Esophagus muscularis mucosa (tissue), 4 donors: ENCODE results near the gene PRKCE. TPM values are rescaled to one million over a fixed set of nuclear protein-coding genes. Genes with fewer than 3 reads are reported as not detected.

Experiments used
- DNase-seq: peaks from one replicate; pipeline ENCODE4 v3.0.0-alpha.2; 2017; ENCODE audit errors: extremely low spot score
- H3K27ac ChIP-seq, 4 donors: fragments of 200-600 bp; sonication (generic); replicated peaks in 1 of 4; 1 replicate in 3 of 4; 2 replicates in 1 of 4; pipeline ENCODE4 v1.5.1; 2016 to 2019; ENCODE audit warnings: mild to moderate bottlenecking in 1 of 4
- H3K27me3 ChIP-seq, 4 donors: fragments of 200-600 bp; sonication (generic); one replicate each; pipeline versions ENCODE4 v1.5.1 to v1.6.0; 2016 to 2019
- H3K36me3 ChIP-seq, 4 donors: fragments of 200-600 bp; sonication (generic); one replicate each; pipeline ENCODE4 v1.5.1; 2016 to 2019
- H3K4me1 ChIP-seq, 4 donors: fragments of 200-600 bp; sonication (generic); one replicate each; pipeline ENCODE4 v1.5.1; 2016 to 2019
- H3K4me3 ChIP-seq, 4 donors: fragments of 200-600 bp; sonication (generic); 1 replicate in 2 of 4; 2 replicates in 2 of 4; pipeline ENCODE4 v1.5.1; 2016 to 2019; ENCODE audit warnings: mild to moderate bottlenecking in 4 of 4, moderate library complexity in 1 of 4
- H3K9me3 ChIP-seq, 4 donors: fragments of 200-600 bp; sonication (generic); 1 replicate in 3 of 4; 2 replicates in 1 of 4; pipeline ENCODE4 v1.5.1; 2016 to 2019
- EP300 ChIP-seq: sonication (generic); formaldehyde crosslinking; IDR thresholded peaks from one replicate; pipeline ENCODE4 v1.6.1; 2017; ENCODE audit warnings: antibody characterized with exemption
- POLR2A ChIP-seq: fragments of 450-650 bp; IDR thresholded peaks from one replicate; pipeline ENCODE4 v1.6.1; 2017; ENCODE audit warnings: antibody characterized with exemption, moderate library complexity, mild to moderate bottlenecking, low read depth
- POLR2AphosphoS5 ChIP-seq, 2 donors: sonication (generic); formaldehyde crosslinking; IDR thresholded peaks; one replicate each; pipeline ENCODE4 v1.6.1; 2017; ENCODE audit warnings: antibody characterized with exemption in 2 of 2
- WGBS: methylation state at CpG from one replicate; pipeline ENCODE4 v1.1.5; 2018; 5-methylcytosine and 5-hydroxymethylcytosine counted together
- intact Hi-C: fragments of 100-400 bp; cut with DNase I; formaldehyde crosslinking; loops from one replicate; pipeline ENCODE4 v1.15.1; 2023
- total RNA-seq, 4 donors: library from RNA; depleted of rRNA; stranded (reverse); fragments of >200 nt; gene quantifications; one replicate each; pipeline versions ENCODE4 v1.1.0 to v1.2.1, GENCODE V29; 2016
- TF ChIP-seq, protein P1 (sequence below), 3 experiments: fragments of 200-600 bp in 2 of 3; fragments of 450-650 bp in 1 of 3; sonication (generic) in 2 of 3; IDR thresholded peaks; one replicate each; pipeline ENCODE4 v1.5.1; 2017 to 2019; ENCODE audit warnings: antibody characterized with exemption in 3 of 3, mild to moderate bottlenecking in 2 of 3, moderate library complexity in 1 of 3

PRKCE gene
- total RNA-seq, 4 donors from 2014 or later = 11.6 to 21.1 (median 13.0) TPM

DNA sequence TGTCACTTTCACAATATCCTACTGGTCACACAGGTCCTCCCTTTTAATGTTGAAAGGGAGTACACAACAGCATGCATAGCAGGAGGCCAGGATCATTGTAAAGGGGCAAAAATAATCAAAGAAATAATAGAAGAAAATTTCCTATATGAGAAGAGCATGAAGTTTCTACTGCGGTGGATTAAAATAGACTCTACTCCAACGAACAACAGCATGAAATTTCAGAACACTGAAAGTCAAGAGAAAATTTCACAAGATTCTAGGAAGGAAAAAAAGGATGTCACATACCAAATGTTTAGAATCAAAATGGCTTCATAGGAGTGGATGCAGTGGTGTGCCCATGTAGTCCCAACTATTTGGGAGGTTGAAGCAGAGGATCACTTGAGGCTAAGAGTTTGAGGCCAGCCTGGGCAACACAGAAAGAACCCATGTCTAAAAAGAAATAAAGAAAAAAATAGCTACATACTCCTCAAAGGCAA lies 573.7 kb downstream of the PRKCE start:
- H3K9me3 ChIP-seq = no peaks in the 10 kb centered on the region
- WGBS = 91% methylated on average over 2 of the region's 2 CpGs
- H3K27ac ChIP-seq = peak overlapping the region in 2 of 4 donors; percentile 7 to 46
- no peak overlapping the region for H3K4me3 ChIP-seq
- TF ChIP-seq, protein P1, sequence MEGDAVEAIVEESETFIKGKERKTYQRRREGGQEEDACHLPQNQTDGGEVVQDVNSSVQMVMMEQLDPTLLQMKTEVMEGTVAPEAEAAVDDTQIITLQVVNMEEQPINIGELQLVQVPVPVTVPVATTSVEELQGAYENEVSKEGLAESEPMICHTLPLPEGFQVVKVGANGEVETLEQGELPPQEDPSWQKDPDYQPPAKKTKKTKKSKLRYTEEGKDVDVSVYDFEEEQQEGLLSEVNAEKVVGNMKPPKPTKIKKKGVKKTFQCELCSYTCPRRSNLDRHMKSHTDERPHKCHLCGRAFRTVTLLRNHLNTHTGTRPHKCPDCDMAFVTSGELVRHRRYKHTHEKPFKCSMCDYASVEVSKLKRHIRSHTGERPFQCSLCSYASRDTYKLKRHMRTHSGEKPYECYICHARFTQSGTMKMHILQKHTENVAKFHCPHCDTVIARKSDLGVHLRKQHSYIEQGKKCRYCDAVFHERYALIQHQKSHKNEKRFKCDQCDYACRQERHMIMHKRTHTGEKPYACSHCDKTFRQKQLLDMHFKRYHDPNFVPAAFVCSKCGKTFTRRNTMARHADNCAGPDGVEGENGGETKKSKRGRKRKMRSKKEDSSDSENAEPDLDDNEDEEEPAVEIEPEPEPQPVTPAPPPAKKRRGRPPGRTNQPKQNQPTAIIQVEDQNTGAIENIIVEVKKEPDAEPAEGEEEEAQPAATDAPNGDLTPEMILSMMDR (IDR thresholded peaks at IDR 0.05) = no peak
- no peak for TF ChIP-seq EP300
- TF ChIP-seq POLR2A = no peak
- TF ChIP-seq POLR2AphosphoS5 (IDR thresholded peaks at IDR 0.05) = no peak
- DNase-seq = no peak
- intact Hi-C loops = no loop called here
- H3K36me3 ChIP-seq = no peaks in the 10 kb centered on the region
- no peaks in the 10 kb centered on the region for H3K27me3 ChIP-seq
- H3K4me1 ChIP-seq = peaks cover 0 to 18% (median 8%) of the 10 kb centered on the region in 4 donors

DNA sequence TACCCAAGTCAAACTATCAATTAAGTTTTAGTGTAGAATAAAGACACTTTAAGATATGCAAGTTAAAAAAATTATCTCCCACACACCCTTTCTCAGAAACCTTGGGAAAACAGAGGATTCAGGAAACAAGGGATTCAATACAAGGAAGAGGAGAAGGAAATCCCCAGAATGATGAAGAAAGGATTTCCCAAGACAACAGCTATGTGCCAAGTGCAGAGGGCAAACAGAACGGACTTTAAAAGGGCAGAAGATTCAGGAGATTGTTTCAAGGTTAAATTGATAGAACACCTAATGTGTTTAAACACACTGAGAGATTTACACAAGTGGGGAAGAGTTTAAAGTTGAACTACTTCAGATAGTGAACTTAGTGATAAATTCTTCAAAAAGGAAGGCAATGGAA lies 574.3 kb downstream of the PRKCE start:
- Histone ChIP-seq H3K9me3 (no peaks in the 10 kb centered on the region), H3K4me1 (peaks cover 0 to 21% (median 11%) of the 10 kb centered on the region in 4 donors), H3K36me3 (no peaks in the 10 kb centered on the region), H3K4me3 (no peak overlapping the region), H3K27me3 (no peaks in the 10 kb centered on the region), H3K27ac (peak overlapping the region in 1 of 4 donors; percentile 46)
- no peak for TF ChIP-seq POLR2A
- no peak for TF ChIP-seq POLR2AphosphoS5 (IDR thresholded peaks at IDR 0.05)
- TF ChIP-seq, protein P1 (IDR thresholded peaks at IDR 0.05) = no peak
- no peak for TF ChIP-seq EP300
- 50% methylated on average over 1 of the region's 1 CpG for WGBS
- intact Hi-C loops = no loop called here
- no peak for DNase-seq

DNA sequence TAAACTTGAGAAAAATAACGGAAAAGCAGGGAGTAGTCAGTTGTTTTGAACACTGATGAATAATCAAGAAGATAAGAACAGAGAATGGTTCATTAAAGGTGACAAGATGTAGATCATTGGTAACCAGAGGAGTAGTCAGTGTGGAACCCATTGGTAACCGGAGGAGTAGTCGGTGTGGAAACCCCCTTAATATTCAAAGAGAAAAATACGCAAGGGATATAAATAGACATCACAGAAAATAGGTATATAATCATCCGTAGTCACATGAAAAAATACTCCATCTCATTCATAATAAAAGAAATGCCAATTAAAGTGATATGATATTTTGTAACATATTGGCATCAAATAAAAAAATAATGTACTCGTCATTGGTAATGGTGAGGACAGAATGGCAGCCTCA lies 575.1 kb downstream of the PRKCE start:
- Histone ChIP-seq H3K27ac (no peak overlapping the region), H3K4me1 (peaks cover 0 to 22% (median 13%) of the 10 kb centered on the region in 4 donors), H3K9me3 (no peaks in the 10 kb centered on the region), H3K4me3 (no peak overlapping the region), H3K27me3 (no peaks in the 10 kb centered on the region), H3K36me3 (no peaks in the 10 kb centered on the region)
- TF ChIP-seq POLR2AphosphoS5 (IDR thresholded peaks at IDR 0.05) = no peak
- TF ChIP-seq EP300 = no peak
- TF ChIP-seq, protein P1 (IDR thresholded peaks at IDR 0.05) = no peak
- no peak for TF ChIP-seq POLR2A
- intact Hi-C loops = no loop called here
- no peak for DNase-seq
- 93% methylated on average over 6 of the region's 6 CpGs for WGBS

DNA sequence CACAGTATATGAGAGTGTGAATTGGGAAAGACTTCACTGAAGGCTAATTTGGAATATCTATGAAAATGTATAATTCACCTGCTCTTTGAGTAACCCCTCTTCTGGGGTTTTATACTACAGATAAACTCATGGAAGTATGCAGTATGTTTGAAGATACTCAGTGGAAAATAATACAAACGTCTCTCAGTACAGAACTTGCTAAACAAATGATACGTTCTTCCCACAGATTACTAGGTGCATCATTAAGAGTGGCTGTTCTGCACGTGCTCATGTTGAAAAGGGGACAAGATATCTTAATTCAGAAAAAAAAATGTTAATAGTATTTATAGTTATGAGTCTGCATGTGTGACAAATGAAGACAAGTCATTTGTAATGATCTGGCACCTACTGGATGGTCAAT lies 575.5 kb downstream of the PRKCE start:
- no peaks in the 10 kb centered on the region for H3K27me3 ChIP-seq
- 61% methylated on average over 3 of the region's 3 CpGs for WGBS
- no peaks in the 10 kb centered on the region for H3K9me3 ChIP-seq
- no peak overlapping the region for H3K27ac ChIP-seq
- TF ChIP-seq POLR2A (no peak), POLR2AphosphoS5 (IDR thresholded peaks at IDR 0.05) (no peak), EP300 (no peak)
- TF ChIP-seq, protein P1 (IDR thresholded peaks at IDR 0.05) = no peak
- intact Hi-C loops = no loop called here
- peaks cover 0 to 22% (median 13%) of the 10 kb centered on the region in 4 donors for H3K4me1 ChIP-seq
- no peak for DNase-seq
- no peaks in the 10 kb centered on the region for H3K36me3 ChIP-seq
- H3K4me3 ChIP-seq = no peak overlapping the region
